Activated naive CD8-positive, alpha-beta T cell treated with anti-CD3 and anti-CD28 coated beads, Interleukin-2, amount 50 U/mL, for 16 hours (primary cell): ENCODE results near the gene AACS.

Experiments
- DNase-seq: peaks from one replicate; pipeline ENCODE4 v3.0.0-alpha.2; 2020; ENCODE audit warnings: low read depth, low spot score

AACS gene

DNA sequence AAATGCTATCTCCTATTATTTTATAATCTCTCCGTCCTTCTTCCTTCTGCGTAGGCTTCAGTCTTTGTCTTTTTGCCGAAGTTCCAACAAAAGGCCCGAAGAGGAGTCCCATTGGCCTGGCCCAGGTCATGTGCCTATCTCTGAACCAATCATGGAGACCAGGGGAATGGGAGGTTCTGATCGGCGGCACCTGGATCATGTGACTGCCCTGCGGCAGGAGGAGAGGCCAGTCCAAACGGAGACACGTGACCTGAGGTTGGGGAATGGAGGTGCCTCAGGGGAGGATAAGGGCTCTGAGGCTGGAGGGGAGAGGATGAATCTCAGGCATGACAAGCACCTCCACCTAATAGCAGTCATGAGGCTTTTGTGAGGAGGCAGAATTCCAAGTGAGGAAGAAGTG is 86.0 kb downstream of the AACS start:
- DNase-seq = no peak

- DNase-seq = no peak
Measured at GRCh38 chr12:125152463-125152862, 87.2 kb downstream of the AACS start.

DNA sequence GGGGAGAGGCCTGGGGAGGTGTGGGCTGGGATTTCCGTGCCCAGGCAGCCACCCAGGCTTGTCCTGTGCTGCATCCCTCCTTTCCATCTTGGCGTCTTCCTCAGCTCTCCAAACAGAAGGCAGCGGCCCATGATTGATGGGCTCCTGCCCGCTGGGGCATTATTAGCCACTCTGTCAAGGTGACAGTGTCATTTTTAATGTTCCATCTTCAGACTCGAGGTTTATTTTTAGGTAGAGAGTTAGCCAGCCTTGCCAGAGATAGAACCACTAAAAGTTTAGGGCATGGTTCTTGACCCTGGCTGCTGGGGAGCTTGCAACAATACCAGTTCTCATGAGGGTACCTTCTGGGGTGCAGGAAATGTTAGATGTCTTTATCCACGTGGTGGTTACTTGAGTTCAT is 90.1 kb downstream of the AACS start:
- no peak for DNase-seq

GRCh38 chr12:125157177-125157576 is 91.9 kb downstream of the AACS start:
- no peak for DNase-seq

DNA sequence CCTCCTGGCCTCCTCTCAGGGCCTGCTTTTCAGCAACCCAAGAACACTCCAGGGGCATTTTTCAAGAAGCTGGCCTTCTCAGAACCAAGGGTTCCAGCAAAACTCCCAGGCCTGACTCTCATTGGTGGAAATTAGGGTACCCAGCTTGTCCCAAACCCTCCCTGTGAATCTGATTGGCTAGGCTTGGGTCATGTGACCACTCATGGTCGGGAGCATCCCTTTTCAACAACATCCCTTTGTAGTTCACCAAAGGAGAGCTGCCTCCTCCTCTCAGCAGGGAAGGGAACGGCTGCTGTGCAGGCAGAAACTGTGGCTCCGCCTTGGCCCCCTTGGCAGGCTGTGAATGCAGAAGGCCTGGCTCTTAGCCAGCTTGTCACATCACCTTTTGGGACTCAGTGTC is 94.5 kb downstream of the AACS start:
- no peak for DNase-seq

DNA sequence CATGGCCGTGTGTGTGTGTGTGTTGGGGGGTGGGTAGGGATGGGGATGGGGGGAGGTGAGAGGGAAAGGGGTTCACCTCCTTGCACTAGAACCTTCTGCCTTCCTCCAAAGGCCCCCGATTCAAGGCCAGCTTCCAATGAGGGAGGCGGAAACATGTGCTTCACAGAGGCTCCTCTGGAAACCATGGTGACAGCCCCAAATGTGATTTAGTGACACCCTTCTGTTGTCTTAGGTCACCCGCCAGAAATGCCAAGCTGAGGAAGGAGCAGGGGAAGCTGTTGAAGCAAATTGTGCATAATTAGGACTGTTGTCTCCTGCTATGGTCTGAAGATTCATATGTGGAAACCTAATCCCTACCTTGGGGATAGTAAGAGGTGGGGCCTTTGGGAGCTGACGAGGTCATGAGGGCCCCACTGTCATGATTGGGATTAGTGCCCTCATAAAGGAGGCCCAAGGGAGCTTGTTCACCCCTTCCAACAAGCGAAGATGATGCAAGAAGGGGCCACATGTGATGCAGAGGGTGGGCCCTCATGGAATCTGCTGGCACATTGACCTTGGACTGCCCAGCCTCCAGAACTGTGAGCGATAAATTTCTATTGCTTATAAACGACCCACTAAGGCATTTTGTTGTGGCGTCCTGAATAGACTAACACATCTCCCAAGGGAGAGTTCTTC is 95.2 kb downstream of the AACS start:
- no peak for DNase-seq

GRCh38 chr12:125161712-125162022 is 96.4 kb downstream of the AACS start:
- DNase-seq = no peak

- no peak for DNase-seq
Measured at GRCh38 chr12:125162489-125163028, 97.3 kb downstream of the AACS start.

DNA sequence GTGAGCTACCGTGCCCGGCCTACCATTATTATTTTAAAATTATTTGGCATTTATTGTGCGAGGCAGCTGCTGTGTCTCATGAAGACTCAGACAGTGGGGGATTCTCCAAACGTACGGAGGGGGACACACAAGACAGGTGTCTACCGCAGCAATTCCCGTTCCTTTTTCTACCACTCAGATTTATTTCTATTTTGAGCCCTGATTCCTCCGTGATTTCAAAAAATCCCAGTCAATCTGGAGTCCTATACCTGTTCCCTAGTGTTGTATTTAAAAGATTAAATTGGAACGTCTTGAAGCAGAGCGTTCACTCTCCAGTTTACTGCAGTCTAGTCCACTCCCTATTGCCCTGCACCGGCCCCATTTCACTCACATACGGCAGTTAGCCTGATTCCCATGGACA is 97.9 kb downstream of the AACS start:
- DNase-seq = no peak

DNA sequence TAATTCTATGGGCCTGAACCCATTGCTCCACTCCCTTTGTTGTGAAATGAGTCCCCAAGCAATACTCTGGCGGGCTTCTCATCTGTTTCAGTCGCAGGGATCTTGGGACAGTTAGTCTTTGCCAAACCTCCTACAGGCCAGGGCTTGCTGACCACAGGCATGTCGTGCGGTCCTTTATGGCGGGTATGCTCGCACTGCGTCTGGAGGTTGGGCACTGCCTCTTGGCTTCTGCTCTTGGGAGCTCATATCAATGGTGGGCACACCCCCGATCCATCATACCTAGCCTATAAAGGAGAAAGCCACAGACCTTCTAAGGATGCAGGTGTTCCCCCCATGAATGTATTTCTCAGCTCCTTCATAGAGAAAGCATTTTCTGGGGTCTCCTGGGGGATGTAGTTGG is 99.3 kb downstream of the AACS start:
- DNase-seq = no peak

DNA sequence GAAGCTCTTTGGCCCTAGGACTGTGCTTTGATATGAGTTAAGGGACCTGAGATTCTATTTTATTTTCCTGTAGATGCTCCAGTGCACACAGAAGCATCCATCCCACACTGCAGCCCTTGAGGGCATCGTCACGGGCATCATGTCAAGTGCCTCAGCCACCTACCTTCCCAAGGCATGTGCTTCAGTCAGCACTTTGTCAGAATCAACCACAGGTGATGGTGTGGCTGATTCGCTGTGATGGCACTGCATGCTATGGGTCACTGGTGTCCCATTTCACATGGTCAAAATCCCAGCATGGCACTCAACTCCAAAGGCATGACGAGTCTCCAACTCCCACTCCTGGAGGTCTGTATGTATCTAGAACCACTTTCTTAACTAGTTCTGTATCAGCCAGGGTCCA is 100.8 kb downstream of the AACS start:
- no peak for DNase-seq

DNA sequence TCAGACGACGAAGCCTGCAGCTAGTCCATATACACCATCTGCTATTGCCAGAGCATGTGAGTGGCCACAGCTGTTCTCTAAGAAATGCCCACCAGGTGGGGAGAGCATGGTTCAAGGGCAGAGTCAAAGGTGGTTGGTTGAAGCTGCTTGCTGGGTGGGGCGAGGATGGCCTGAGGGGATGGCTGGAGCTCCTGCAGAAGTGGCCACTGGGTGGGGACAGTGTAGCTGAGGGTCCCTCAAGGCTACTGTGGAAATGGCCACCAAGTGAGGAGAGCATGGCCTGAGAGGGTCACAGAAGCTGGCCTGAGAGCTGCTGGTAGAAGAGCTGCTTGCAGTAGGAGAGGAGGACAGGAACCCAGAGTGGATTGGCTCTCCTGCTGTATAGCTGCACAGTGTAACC is 102.4 kb downstream of the AACS start:
- no peak for DNase-seq

- DNase-seq = no peak
Measured at GRCh38 chr12:125169451-125169850, 104.2 kb downstream of the AACS start.

DNA sequence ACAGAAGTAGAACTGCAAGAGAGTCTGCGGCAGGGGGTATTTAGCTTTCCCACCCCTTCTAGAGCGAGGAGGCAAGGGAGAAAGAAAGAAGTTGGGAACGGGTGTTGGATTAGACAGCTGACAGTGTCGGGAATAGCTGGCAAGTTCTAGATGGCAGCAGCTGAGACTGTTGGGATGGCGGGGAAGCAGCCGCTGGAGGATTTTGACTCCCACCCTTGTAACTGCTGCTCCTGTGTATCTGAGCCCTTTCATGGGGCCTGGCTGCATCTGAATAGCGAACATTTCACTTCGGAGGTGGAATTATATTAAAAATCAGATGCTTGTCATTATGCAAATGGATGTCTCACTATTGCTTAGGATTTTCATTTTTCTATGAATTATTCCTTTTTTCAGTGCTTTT is 104.6 kb downstream of the AACS start:
- DNase-seq = no peak

DNA sequence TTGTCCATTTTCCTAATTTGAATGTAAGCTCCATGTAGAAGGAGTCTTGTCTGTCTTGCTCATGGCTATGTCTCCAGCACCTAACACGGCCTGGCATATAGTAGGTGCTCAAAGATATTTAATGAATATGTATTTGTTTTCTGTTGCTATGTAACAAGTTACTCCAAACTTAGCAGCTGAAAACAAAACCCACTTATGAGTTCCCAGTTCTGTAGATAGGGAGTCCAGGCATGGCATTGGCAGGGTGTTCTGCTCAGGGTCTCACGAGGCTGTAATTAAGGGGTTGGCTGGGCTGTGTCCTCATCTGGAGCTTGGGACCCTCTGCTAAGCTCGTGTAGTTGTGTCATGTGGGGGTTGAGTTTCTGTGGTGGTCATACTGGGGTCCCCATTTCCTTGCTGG is 106.0 kb downstream of the AACS start:
- no peak for DNase-seq

DNA sequence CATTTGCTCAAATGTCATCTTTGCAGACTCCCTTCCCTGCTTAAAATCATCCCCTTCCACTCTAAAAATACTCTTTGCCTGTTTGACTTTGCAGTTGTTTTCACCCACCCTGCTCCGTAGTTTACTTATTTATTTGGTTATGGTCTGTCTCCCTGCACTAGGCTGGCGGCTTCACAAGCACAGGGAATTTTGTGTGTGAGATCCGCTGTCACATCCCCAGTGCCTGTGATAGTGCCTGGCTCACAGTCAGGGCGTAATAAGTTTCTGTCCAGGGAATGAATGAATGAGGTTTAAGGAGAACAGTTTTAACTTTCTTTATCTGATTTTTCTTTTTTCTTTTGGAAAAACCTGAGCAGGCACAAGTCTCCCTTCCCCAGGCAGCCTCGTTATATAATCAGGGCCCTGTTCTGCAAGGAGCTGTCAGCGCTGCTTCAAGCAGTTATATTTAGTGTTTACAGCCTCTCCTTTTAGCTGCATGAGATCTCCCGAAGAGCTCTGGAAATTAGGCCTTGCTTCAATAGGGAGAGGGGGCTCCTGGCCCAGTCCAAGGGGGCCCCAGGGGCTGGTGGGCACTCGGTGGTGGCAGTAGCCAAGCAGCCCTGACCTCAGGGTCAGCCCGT is 107.1 kb downstream of the AACS start:
- no peak for DNase-seq

DNA sequence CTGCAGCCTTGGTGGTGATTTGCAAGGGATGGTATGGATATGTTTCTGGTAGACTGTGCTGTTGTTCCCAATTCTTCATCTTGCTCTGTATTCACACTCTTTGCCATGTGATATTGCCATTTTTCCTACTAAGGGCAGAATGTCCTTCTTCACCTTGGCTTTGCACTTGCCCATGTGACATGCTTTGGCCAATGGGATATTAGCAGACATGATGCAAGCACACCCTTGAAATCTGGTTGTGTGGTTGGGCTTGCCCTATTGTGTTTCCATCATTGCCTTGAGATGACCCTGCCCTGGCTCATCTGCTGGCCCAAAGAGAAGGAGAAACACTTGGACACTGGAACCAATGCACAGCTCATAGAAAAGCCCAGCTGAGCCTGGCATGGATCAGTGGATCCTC is 110.3 kb downstream of the AACS start:
- DNase-seq = no peak

- DNase-seq = no peak
Measured at GRCh38 chr12:125178222-125178621, 113.0 kb downstream of the AACS start.

GRCh38 chr12:125180144-125180543 is 114.9 kb downstream of the AACS start:
- no peak for DNase-seq

DNA sequence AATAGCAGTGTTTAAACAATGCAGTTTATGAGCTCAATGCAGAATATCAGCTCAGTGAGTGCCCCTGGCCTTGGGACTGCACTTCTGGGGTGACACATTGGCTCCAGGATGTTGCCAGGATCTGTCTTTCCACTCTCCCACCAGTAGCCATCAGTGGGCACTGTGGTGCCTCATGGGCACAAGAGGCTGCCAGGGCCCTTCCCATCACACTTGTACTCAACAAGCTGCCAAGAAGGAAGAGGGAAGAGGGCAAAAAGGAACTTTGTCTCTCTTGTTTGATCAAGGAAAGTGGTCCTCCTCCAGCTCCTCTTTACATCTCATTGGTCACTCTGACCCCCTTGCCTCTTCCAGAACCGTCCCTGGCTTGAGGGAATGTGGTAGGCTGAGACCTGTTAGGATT is 115.9 kb downstream of the AACS start:
- DNase-seq = no peak

DNA sequence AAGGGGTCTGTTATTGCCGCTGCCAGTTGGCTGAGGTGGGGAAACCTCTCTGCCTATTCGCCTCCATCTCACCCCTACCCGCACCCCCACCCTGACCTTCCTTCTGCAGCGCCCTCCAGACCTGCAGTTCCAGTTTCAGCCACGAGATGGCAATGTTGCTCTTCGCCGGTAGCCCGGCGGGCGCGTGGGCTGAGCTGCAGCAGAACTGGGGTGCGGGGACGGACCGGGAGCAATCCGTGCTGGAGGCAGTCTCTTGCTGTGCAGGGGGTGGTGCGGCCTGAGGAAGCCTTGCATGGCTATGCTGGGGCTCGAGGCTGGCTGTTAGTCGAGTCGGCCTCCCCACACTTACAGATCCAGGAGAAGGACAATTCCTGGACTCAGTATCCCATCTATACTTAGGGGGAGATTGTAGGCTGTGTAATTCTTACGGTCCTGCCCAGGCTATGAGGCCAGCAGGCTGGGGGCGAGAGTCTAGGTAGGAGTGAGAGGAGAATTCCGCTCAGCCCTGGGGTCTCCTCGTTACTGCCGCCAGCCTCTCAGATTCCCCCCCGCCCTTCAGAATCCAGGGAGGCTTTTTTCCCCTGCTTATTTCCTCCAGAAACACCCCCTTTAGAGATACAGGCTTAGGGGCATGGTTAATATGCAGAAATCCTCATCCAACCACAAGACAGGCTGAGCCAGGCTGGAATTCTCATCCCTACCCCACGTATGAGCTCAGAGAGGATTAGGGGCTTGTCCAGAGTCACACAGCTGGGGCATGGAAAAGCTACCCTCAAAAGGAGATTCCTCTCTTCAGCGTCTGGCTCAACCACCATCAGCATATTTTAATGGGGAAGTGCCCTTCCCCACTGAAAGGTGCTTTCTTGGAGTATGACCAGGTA is 118.2 kb downstream of the AACS start:
- DNase-seq = peak; percentile 57

- DNase-seq = no peak
Measured at GRCh38 chr12:125184213-125184967, 119.2 kb downstream of the AACS start.
